ENCODE data around the gene RPIA.
"Not testable (repeated sequence)": the region's sequence is repeated elsewhere in the genome, so short reads cannot be mapped to it uniquely, and the experiment has no call there.

RPIA gene

DNA sequence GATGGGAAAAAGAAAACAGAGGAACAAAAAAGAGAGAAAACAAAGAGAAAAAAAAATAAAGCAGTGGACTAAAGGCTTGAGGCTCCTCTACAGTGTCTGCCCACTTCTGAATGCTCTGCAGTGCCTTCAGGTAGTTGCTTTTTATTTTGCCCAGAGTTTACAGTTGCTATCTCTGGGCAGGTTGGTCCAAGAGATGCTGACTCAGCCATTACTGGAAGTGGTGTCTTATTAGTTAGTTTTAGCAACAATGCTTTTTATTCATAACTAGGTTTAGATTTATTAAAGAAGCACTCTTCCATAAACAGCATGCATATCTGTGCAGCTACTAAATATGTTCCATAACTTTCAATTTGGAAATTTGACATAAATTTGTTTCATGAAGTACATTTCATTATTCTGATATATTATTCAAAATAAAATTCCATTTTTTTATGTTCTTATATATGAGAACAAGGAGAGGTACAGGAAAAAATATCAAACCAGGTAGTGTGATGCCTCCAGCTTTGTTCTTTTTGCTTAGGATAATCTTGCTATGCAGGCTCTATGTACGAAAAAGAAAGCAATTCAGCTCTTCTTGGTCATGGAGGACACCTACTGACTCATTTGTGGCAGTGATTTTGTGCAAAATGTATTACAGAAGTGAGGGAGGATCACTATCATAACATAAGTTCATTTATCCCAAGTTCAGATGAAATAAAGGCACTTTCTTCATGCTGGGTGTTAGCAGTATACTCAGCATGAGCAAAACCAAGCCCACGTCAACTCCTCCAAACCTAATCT lies 69.5 kb downstream of the RPIA start:
- TF ChIP-seq, protein P1, sequence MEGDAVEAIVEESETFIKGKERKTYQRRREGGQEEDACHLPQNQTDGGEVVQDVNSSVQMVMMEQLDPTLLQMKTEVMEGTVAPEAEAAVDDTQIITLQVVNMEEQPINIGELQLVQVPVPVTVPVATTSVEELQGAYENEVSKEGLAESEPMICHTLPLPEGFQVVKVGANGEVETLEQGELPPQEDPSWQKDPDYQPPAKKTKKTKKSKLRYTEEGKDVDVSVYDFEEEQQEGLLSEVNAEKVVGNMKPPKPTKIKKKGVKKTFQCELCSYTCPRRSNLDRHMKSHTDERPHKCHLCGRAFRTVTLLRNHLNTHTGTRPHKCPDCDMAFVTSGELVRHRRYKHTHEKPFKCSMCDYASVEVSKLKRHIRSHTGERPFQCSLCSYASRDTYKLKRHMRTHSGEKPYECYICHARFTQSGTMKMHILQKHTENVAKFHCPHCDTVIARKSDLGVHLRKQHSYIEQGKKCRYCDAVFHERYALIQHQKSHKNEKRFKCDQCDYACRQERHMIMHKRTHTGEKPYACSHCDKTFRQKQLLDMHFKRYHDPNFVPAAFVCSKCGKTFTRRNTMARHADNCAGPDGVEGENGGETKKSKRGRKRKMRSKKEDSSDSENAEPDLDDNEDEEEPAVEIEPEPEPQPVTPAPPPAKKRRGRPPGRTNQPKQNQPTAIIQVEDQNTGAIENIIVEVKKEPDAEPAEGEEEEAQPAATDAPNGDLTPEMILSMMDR (IDR thresholded peaks at IDR 0.05; ENCODE audit: low read depth, low read length), result no peak
- no peak for DNase-seq (ENCODE audit: extremely low read depth, low read depth)

DNA sequence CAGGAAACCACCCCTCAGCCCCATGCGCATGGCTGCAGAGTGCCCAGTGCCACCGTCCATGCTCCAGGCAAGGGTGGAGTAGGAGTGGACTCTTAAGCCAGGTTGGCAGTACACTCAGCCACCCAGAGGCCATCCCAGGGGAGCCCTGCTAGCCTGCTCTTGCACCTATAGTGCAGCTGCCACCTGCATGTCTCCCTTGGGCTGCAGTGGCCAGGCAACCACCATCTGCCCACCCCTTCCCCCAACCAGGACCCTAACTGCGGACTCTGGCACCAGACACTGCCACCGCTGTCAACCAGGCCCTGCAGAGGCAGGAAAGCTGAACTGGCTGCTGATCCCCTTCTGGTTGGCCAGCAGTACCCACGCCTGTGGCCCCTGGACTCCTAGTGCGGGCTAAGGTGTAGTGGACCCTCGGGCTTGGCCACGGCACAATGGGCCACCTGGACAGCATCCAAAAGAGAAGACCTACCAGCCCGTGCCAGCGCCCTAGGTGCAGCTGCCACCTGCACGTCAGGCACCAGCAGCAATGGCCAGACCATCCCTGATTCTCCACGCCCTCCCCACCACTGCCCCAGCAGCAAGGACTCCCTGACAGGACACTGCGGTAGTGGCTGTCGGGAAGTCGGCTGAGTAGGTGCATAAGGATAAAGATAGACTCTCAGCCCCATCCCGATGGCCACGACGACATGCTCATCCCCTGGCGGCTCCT lies 72.8 kb downstream of the RPIA start:
- no peak for DNase-seq (ENCODE audit: extremely low read depth, low read depth)
- TF ChIP-seq, protein P1 (IDR thresholded peaks at IDR 0.05; ENCODE audit: low read depth, low read length), result no peak

DNA sequence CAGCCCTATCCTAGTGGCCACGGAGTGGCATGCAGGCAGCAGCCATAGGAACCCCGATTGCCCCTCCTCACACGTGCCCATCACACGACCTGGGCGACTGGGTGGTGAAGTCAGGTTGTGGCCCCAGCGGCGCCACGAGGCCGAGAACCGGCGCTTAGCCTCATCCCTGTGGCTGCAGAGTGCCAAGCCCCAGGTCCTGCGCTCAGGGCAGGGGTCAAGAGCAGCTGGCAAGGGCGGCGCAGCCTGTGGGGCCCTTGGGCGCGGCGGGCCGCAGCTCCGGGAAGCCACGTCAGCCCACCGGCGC lies 73.3 kb downstream of the RPIA start:
- no peak for DNase-seq (ENCODE audit: extremely low read depth, low read depth)
- TF ChIP-seq, protein P1 (IDR thresholded peaks at IDR 0.05; ENCODE audit: low read depth, low read length), result no peak

DNA sequence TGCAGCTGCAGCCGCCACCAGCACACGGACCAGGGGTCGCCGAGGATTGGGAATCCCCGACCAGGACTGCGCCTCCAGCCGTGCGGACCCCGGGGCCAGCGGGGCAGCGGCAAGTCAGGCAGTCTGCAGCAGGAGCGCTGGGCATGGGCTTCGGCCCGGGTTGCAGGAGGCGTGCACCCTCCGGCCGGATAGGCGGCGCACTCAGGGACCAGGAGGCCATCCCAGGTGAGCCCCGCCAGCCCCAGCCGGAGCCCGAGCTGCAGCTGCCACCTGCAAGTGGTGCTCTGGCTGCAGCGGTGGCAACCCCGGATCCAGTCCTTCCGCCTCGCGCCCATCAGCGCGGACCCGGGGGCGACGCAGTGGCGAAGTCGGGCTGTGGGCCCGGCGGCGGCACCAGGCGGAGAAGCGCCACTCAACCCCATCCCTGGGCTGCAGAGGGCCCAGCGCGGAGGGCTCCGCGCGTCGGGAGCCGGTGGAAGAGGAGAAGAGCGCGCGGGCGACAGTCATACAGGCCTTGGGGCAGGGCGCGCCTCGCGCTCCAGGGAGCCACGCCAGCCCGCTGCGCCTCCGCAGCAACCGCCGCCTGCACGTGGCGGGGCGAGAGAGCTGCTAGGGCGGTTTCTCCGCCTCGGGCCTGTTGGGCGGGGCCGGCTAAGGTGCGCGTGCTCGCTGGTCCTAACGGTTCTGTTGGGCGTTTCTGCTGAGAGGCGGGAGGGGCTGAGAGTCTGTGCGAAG lies 73.8 kb downstream of the RPIA start:
- TF ChIP-seq, protein P1 (IDR thresholded peaks at IDR 0.05; ENCODE audit: low read depth, low read length), result no peak
- DNase-seq (ENCODE audit: extremely low read depth, low read depth), result no peak

DNA sequence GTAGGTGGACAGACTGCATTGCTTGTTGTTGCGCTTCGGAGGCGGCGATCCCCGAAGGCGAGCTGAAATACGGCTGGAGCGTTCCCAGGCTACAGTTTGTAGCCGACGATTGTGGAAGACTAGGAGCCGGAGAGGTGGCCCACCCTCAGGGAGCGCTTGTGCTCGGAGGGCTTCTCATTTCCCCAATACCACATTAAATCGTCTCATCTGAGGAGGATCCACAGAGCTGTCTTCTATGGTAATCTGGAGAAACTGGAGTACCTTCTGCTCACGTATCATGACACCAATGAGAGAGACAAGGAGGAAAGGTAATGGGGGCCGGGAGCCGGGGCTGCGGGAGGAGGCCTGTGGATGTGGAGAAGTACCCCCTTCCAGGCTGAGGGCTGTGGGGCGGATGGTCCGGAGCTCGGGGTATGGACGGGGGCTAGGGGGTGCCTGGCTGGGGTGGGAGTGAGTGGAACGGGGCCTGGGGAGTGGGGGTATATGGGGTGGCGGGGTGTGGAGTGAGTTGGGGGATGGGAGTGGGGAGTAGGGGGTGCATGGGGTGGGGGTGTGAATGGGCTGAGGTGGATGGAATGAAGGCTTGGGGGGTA lies 74.5 kb downstream of the RPIA start:
- DNase-seq (ENCODE audit: extremely low read depth, low read depth), result not testable (repeated sequence)

DNA sequence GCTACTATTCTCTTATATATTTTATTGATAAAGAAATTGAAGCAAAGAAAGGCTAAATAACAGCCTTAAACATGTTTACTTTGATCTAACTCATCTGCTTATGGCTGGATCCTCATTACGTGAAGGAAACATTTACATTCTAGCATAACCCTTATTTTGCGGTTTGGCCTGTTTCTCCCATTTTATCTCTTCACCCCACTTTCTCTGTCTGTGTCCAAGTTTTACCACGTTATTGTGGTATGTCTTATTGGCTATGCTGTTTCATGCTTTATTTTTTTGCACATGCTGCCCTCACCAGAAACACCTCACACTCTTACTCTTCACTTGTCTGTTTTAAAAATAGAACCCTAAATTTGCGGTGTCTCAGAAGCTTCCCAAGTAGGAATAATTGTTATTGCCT lies 78.5 kb downstream of the RPIA start:
- TF ChIP-seq, protein P1 (IDR thresholded peaks at IDR 0.05; ENCODE audit: low read depth, low read length), result no peak
- no peak for DNase-seq (ENCODE audit: extremely low read depth, low read depth)

DNA sequence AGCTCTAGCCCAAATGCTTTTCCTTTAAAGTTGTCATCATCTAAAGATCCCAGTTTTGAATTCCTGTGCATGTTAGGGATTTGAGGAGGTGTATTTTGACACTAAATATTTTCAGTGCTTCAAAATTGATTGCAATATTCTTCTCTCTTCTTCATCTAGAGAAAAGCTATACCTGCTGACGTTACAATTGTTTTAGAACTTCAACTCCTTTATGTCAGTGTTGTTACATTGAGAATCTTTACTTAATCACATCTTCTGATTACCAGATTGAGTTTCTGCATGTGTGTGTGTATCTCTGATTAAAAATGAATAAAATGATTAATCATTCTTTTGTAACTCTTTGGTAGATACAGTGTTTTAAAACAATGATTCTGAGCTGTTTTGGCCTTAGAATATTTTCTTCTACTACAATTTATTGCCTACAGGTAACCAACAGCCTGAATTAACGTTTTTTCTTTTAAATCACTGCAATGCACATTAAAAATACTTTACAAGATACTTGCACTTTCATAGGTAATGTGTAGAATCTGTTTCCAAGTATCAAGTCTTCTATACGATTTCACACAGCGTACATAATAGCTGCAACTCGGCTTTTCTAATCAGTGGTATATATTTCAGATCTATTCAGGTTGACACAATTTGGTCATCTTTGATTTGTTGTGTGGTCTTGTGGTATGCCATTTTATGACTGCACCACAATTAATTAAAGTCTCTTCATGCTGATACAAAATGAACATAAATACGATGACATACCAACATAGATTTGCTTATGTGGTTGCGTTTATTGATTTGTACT lies 82.0 kb downstream of the RPIA start:
- DNase-seq (ENCODE audit: extremely low read depth, low read depth), result not testable (repeated sequence)

DNA sequence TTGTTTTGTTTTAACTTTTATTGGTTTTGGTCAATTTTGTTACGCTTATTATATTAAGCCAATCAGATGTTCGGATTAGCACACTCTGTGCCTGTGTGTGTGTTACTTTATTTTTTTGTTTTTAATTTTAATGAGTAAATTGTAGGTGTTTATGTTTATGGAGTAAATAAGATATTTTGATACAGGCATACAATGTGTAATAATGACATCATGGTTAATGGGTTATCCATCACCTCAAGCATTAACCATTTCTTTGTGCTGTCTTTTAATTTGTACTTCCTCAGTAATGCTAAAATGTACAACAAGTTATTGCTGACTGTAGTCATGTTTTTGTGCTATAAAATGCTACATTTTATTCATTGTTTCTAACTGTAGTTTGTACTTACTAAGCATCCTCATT lies 97.7 kb downstream of the RPIA start:
- DNase-seq (ENCODE audit: extremely low read depth, low read depth), result not testable (repeated sequence)

DNA sequence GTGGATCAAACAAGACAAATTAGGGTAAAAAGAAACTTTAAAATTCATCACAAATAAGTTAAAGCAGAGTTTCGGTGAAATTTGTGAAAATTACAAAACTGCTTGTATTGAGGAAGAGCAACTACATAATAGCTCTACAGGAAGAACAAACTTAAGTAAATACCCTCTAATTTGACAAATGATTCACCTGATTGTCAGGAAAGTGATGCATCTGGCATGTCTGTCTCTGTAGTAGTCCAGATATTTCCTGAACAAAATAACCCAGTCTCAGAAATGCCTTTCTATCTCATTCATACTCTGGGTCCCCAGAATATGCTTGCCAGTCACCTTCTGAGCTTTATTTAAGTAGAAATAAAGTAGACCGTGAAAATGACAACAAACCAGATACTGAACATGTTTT lies 104.5 kb downstream of the RPIA start:
- DNase-seq (ENCODE audit: extremely low read depth, low read depth), result not testable (repeated sequence)

DNA sequence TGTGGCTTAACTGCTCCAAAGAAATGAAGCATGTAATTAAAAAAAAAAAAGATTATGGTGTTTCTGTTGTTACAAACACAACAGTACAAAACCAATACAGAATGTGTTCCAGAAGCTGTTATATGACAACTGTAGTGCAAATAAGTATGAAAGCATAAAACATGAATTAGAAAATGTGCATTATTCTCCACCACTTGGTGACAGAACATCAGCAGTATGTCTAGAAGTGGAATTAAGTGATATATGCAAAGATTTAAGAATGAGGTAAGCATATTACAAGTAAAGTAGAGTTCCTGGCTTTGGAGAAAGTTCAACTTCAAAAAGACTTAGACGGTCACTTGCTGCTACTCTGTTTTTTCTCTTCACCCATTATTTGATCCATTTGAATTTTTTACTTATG lies 105.0 kb downstream of the RPIA start:
- DNase-seq (ENCODE audit: extremely low read depth, low read depth), result not testable (repeated sequence)

DNA sequence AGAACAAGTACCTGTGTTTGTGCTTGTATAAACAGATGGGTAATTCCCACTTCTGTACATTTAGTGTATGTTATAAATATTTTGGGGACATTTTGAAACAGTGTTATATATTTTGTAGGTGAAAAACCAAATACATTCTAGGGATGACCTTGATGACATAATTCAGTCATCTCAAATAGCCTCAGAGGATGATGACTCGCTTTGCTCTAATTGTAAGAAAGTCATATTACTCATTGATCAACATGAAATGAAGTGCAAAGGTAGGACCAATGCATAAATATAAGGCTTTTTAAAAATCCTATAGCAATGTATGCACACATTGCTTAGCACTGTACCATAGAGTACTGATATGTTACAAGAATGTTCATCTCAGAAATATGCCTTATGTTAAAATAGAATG lies 105.7 kb downstream of the RPIA start:
- DNase-seq (ENCODE audit: extremely low read depth, low read depth), result not testable (repeated sequence)
